Measurements from ENCODE around the gene SPEM2.

DNA sequence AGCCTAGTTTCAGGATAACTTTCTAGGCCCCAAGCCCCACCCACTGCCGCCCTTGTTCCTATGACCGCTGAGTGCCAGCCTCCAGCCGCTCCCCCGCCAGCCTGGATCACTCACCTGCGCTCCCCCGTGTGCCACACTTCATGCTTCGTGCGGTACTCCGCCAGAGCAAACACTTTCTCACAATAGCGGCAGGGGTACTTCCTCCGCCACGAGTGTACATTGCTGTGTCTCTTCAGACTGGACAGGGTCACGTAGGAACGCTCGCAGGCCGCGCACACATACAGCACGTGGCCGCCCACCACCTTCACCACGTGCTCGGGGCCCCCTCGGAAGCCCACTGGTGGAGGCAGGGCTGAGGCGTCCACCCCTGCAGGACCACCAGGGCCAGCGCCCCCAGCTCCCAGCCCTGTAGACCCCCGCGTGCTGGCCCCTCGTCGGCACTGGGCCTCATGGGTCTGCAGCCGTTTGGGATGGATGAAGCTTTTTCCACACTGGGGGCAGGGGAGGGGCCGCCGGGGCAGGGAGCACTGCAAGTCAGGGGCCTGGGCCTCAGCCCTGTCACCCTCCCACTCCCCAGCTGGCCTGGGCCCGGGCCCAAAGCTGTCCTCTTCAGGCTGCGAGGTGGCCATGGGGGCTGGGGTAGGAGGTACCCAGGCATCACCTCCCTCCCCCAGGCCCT lies 40.3 kb downstream of the SPEM2 start:
- TF ChIP-seq, protein P1, sequence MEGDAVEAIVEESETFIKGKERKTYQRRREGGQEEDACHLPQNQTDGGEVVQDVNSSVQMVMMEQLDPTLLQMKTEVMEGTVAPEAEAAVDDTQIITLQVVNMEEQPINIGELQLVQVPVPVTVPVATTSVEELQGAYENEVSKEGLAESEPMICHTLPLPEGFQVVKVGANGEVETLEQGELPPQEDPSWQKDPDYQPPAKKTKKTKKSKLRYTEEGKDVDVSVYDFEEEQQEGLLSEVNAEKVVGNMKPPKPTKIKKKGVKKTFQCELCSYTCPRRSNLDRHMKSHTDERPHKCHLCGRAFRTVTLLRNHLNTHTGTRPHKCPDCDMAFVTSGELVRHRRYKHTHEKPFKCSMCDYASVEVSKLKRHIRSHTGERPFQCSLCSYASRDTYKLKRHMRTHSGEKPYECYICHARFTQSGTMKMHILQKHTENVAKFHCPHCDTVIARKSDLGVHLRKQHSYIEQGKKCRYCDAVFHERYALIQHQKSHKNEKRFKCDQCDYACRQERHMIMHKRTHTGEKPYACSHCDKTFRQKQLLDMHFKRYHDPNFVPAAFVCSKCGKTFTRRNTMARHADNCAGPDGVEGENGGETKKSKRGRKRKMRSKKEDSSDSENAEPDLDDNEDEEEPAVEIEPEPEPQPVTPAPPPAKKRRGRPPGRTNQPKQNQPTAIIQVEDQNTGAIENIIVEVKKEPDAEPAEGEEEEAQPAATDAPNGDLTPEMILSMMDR (conservative IDR thresholded peaks at IDR 0.05; ENCODE audit: low read depth, low read length), result no peak
- no peak for TF ChIP-seq EZH2 (IDR thresholded peaks at IDR 0.05; ENCODE audit: borderline replicate concordance, low read depth, low read length, poor library complexity, severe bottlenecking)
